ENCODE results near the gene PLVAP. TPM values are rescaled to one million over a fixed set of nuclear protein-coding genes. Genes with fewer than 3 reads are reported as not detected.
A peak's percentile ranks its signal among the peaks of the same experiment; 100 is the strongest.

The PLVAP gene
- total and polyA plus RNA-seq, 9 of the 15 experiments (the other 6 are each of a cell fraction or from before 2014, with no cell fraction given): 0.09 to 0.84 (median 0.51) TPM; not detected in 4

- no peaks in the 10 kb centered on the region for H3K9me1 ChIP-seq (ENCODE audit: control insufficient read depth, insufficient read depth, low read length)
- H2AFZ ChIP-seq (ENCODE audit: low read depth, low read length): no peak overlapping the region
- CTCF ChIA-PET (ENCODE audit: low intra/inter-chr PET ratio): no interaction called here
- FAIRE-seq (no peak), DNase-seq (ENCODE audit: extremely low read depth in 1 of 4, low spot score in 3 of 4) (no peak), ATAC-seq (no peak)
- intact Hi-C loops (cut with micrococcal nuclease) (no loop called here), in situ Hi-C loops (cut with MboI) (no loop called here)
- H3K4me3 ChIP-seq: no peak overlapping the region
- POLR2A ChIA-PET: interaction anchor here (0.5 kb wide), 1 partner anchor 273 kb away, joined by 4 read pairs; no protein-coding TSS in a partner anchor
- H3K27me3 ChIP-seq (ENCODE audit: control insufficient read depth in 2 of 2, insufficient read depth in 2 of 2, low read length in 2 of 2): no peaks in the 10 kb centered on the region
- no TSS peak for BruUV-seq (replicated peaks)
- 0 out of 2 replicates have a peak, but pooled peaks cover 5% of the 10 kb centered on the region for H4K20me1 ChIP-seq (replicated peaks; ENCODE audit: control insufficient read depth, insufficient read depth, low read length)
- no peaks in the 10 kb centered on the region for H3K9me3 ChIP-seq (replicated peaks; ENCODE audit: control insufficient read depth, insufficient read depth, low read depth, low read length)
- H3K4me1 ChIP-seq (replicated peaks in 1 of 2; ENCODE audit: control insufficient read depth in 2 of 2, insufficient read depth in 2 of 2, low read length in 2 of 2): peaks cover 12 to 40% of the 10 kb centered on the region in 2 experiments; a peak in 4 of 5 replicates
- no peak overlapping the region for H3K4me2 ChIP-seq (ENCODE audit: insufficient read depth, low read length)
- H3K27ac ChIP-seq (ENCODE audit: extremely low read depth, low read depth, low read length): no peak overlapping the region; the same call in 2 of the 3 replicates
- 0 out of 4 replicates have a peak overlapping the region, but pooled peaks of 1 of the 2 experiments have one; percentile 42 for H3K9ac ChIP-seq (ENCODE audit: insufficient read depth in 1 of 2, low read depth in 2 of 2, low read length in 2 of 2)
- H3K36me3 ChIP-seq (ENCODE audit: control insufficient read depth, insufficient read depth, low read length): peaks cover 57% of the 10 kb centered on the region; the same call in 2 of the 3 replicates
- TF ChIP-seq POLR2G (IDR thresholded peaks at IDR 0.05; ENCODE audit: low read depth, low read length): no peak
- peak; percentile 37 for TF ChIP-seq RBFOX2 (IDR thresholded peaks at IDR 0.05; ENCODE audit: low read depth, low read length)
- WGBS (ENCODE audit: insufficient coverage, low coverage, missing lambda C conversion rate): 86% methylated on average over 19 of the region's 19 CpGs
- peaks cover 37% of the 10 kb centered on the region for H3K79me2 ChIP-seq (ENCODE audit: control insufficient read depth, insufficient read depth, low read length)
These were observed 63.0 kb downstream of the PLVAP start for GRCh38 chr19:17314007-17314593.

Measured in K562 (cell line).